HepG2 (cell line): ENCODE measurements around the gene CARMIL1.

Source experiments
- ATF2 ChIP-seq: sonication (generic); formaldehyde crosslinking; IDR thresholded peaks from 2 replicates; pipeline ENCODE4 v1.4.0; 2020; ENCODE audit warnings: missing genetic modification reagents
- FOXK1 ChIP-seq: sonication (generic); formaldehyde crosslinking; IDR thresholded peaks from 2 replicates; pipeline ENCODE4 v1.4.0; 2020; ENCODE audit warnings: low read depth, missing genetic modification reagents, borderline replicate concordance

DNA sequence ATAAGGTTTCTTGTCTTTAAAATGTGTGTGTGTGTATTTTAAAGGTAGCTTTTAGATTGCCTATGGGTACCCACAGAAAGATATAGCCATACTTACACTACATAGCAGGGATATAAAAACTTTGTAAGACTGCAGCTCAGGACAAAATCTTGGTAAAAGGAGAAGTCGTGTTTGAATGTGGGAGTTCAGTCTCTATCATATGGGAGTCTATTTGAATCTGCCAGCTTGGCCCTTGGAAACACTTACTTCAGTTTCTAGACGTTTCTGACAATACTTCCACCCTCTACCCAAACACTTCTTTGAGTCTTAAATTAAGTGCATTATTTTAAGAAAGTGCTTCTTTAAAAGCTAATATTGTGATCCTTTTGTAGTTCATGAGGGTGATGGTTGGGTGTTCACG, 155.7 kb downstream of the CARMIL1 start:
- no peak for TF ChIP-seq ATF2 (CRISPR knock-in tag)
- TF ChIP-seq FOXK1 (CRISPR knock-in tag): no peak
